ENCODE measurements around the gene DOCK2.

DOCK2 gene

DNA sequence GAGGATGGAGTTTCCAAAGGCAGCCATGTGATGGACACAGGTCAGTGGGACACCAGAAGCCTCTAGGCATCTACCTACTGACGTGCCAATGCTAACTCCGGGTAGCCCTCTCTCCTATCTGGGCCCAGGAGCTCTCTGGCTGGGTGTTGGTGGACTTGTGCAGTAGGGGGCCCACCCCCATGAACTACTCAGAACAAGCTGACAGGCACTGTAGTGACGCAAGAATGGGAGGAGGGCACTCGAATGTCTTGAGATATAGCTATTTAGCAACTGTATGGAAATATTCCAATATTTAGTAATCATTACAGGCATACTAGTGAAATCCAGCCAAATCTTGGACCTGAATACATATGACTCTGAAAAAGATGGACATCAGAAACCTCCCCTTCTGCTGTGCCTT, 5.7 kb upstream of the DOCK2 start:
- Histone ChIP-seq H3K9ac (ENCODE audit: low read length) (no peak overlapping the region), H3K79me2 (ENCODE audit: insufficient read depth, low read length) (no peaks in the 10 kb centered on the region), H3K27ac (ENCODE audit: low read depth, low read length) (no peak overlapping the region), H4K20me1 (ENCODE audit: low read depth, low read length) (no peaks in the 10 kb centered on the region), H2AFZ (ENCODE audit: low read depth, low read length, severe bottlenecking) (no peak overlapping the region), H3K9me2 (replicated peaks; ENCODE audit: insufficient read depth, low read length) (no peaks in the 10 kb centered on the region), H3K4me3 (ENCODE audit: insufficient read depth, low read length, poor library complexity, severe bottlenecking) (no peak overlapping the region), H3K36me3 (ENCODE audit: low read length) (0 out of 2 replicates have a peak, but pooled peaks cover 2% of the 10 kb centered on the region), H3F3A (ENCODE audit: insufficient read depth) (peaks cover 5% of the 10 kb centered on the region; the same call in 1 of the 2 replicates), H3K4me2 (ENCODE audit: low read depth, low read length, poor library complexity, severe bottlenecking) (no peak overlapping the region), H3K27me3 (ENCODE audit: low read length) (no peaks in the 10 kb centered on the region), H3K9me3 (ENCODE audit: insufficient read depth, low read length) (no peaks in the 10 kb centered on the region)
- TF ChIP-seq EZH2phosphoT487 (conservative IDR thresholded peaks at IDR 0.05; ENCODE audit: low read length), result no peak
- TF ChIP-seq, protein P1, sequence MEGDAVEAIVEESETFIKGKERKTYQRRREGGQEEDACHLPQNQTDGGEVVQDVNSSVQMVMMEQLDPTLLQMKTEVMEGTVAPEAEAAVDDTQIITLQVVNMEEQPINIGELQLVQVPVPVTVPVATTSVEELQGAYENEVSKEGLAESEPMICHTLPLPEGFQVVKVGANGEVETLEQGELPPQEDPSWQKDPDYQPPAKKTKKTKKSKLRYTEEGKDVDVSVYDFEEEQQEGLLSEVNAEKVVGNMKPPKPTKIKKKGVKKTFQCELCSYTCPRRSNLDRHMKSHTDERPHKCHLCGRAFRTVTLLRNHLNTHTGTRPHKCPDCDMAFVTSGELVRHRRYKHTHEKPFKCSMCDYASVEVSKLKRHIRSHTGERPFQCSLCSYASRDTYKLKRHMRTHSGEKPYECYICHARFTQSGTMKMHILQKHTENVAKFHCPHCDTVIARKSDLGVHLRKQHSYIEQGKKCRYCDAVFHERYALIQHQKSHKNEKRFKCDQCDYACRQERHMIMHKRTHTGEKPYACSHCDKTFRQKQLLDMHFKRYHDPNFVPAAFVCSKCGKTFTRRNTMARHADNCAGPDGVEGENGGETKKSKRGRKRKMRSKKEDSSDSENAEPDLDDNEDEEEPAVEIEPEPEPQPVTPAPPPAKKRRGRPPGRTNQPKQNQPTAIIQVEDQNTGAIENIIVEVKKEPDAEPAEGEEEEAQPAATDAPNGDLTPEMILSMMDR (IDR thresholded peaks at IDR 0.05; ENCODE audit: insufficient read depth, low read length, poor library complexity, severe bottlenecking), result no peak

DNA sequence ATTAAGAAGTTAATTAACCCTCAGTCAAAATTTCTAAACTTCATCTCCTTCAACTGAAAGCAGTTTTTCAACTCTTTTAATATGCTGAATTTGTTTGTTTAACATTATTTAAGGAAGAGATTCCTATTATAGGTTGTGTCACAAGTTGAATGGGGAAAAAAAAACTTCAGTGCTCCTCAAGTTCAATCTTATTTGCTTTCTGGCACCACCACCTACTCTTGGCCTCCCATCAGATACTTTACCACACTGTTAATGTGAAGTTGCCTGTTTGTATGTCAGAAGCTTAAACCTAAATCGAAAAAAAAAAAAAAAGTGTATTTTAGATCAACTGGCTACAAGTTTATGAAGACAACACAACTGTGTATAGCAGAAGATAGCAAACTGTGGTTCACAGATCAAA, 4.1 kb upstream of the DOCK2 start:
- Histone ChIP-seq H3K4me3 (ENCODE audit: insufficient read depth, low read length, poor library complexity, severe bottlenecking) (no peak overlapping the region), H2AFZ (ENCODE audit: low read depth, low read length, severe bottlenecking) (no peak overlapping the region), H3K9me2 (replicated peaks; ENCODE audit: insufficient read depth, low read length) (no peaks in the 10 kb centered on the region), H3K4me2 (ENCODE audit: low read depth, low read length, poor library complexity, severe bottlenecking) (no peak overlapping the region), H3K79me2 (ENCODE audit: insufficient read depth, low read length) (peaks cover 11% of the 10 kb centered on the region), H3K36me3 (ENCODE audit: low read length) (0 out of 2 replicates have a peak, but pooled peaks cover 2% of the 10 kb centered on the region), H3K27me3 (ENCODE audit: low read length) (no peaks in the 10 kb centered on the region), H4K20me1 (ENCODE audit: low read depth, low read length) (no peaks in the 10 kb centered on the region), H3K27ac (ENCODE audit: low read depth, low read length) (no peak overlapping the region), H3K9me3 (ENCODE audit: insufficient read depth, low read length) (no peaks in the 10 kb centered on the region), H3K9ac (ENCODE audit: low read length) (no peak overlapping the region), H3F3A (ENCODE audit: insufficient read depth) (peaks cover 5% of the 10 kb centered on the region; the same call in 1 of the 2 replicates)
- TF ChIP-seq, protein P1 (IDR thresholded peaks at IDR 0.05; ENCODE audit: insufficient read depth, low read length, poor library complexity, severe bottlenecking), result no peak
- TF ChIP-seq EZH2phosphoT487 (conservative IDR thresholded peaks at IDR 0.05; ENCODE audit: low read length), result no peak

DNA sequence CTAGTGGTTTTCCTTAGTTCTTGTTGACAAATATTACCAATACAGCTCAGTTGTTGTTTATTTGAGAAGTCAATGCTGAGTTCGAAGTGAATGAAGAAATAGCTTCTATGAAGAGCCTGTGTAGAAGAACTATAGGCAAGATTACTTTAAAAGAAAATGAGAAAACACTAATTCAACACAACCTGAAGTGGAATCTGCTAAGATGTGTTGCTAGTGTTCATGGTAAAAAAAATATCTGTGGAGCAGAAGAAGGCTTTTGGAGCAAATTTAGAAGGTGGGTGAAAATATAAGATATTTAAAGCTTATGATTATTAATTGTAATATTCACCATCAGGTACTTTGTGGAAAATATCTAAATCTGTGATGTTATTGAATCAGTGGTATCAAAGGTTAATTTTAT, 2.5 kb upstream of the DOCK2 start:
- no peak for TF ChIP-seq EZH2phosphoT487 (conservative IDR thresholded peaks at IDR 0.05; ENCODE audit: low read length)
- TF ChIP-seq, protein P1 (IDR thresholded peaks at IDR 0.05; ENCODE audit: insufficient read depth, low read length, poor library complexity, severe bottlenecking), result no peak
- H3K4me3 ChIP-seq (ENCODE audit: insufficient read depth, low read length, poor library complexity, severe bottlenecking), result no peak overlapping the region
- peaks cover 5% of the 10 kb centered on the region; the same call in 1 of the 2 replicates for H3F3A ChIP-seq (ENCODE audit: insufficient read depth)
- no peaks in the 10 kb centered on the region for H3K9me2 ChIP-seq (replicated peaks; ENCODE audit: insufficient read depth, low read length)
- H3K27me3 ChIP-seq (ENCODE audit: low read length), result no peaks in the 10 kb centered on the region
- no peak overlapping the region for H3K9ac ChIP-seq (ENCODE audit: low read length)
- no peak overlapping the region for H2AFZ ChIP-seq (ENCODE audit: low read depth, low read length, severe bottlenecking)
- H3K9me3 ChIP-seq (ENCODE audit: insufficient read depth, low read length), result peaks cover 11% of the 10 kb centered on the region; the same call in 1 of the 2 replicates
- H4K20me1 ChIP-seq (ENCODE audit: low read depth, low read length), result no peaks in the 10 kb centered on the region
- no peak overlapping the region for H3K4me2 ChIP-seq (ENCODE audit: low read depth, low read length, poor library complexity, severe bottlenecking)
- peaks cover 28% of the 10 kb centered on the region for H3K79me2 ChIP-seq (ENCODE audit: insufficient read depth, low read length)
- H3K36me3 ChIP-seq (ENCODE audit: low read length), result peaks cover 16% of the 10 kb centered on the region
- H3K27ac ChIP-seq (ENCODE audit: low read depth, low read length), result no peak overlapping the region
